Suprapubic skin (tissue), 4 donors: ENCODE results near the gene PCNX1. TPM values are rescaled to one million over a fixed set of nuclear protein-coding genes. Genes with fewer than 3 reads are reported as not detected.
A peak's percentile ranks its signal among the peaks of the same experiment; 100 is the strongest.
"Not testable (repeated sequence)": the region's sequence is repeated elsewhere in the genome, so short reads cannot be mapped to it uniquely, and the experiment has no call there.

Experiments
- DNase-seq, 2 donors: peaks; one replicate each; pipeline ENCODE4 v3.0.0-alpha.2; 2019; ENCODE audit warnings: low spot score in 2 of 2
- H3K27ac ChIP-seq: fragments of 200-600 bp; sonication (generic); one replicate; pipeline ENCODE4 v1.5.1; 2019
- H3K27me3 ChIP-seq: fragments of 200-600 bp; sonication (generic); one replicate; pipeline ENCODE4 v1.5.1; 2019
- H3K36me3 ChIP-seq: fragments of 200-600 bp; sonication (generic); one replicate; pipeline ENCODE4 v1.5.1; 2019
- H3K4me1 ChIP-seq: fragments of 200-600 bp; sonication (generic); one replicate; pipeline ENCODE4 v1.5.1; 2019
- H3K4me3 ChIP-seq: fragments of 200-600 bp; sonication (generic); one replicate; pipeline ENCODE4 v1.5.1; 2019; ENCODE audit warnings: mild to moderate bottlenecking
- H3K9me3 ChIP-seq: fragments of 200-600 bp; sonication (generic); one replicate; pipeline ENCODE4 v1.5.1; 2019
- CTCF ChIP-seq, 2 donors: fragments of 200-600 bp in 1 of 2; fragments of 450-650 bp in 1 of 2; sonication (generic) in 1 of 2; IDR thresholded peaks; one replicate each; pipeline ENCODE4 v1.5.1; 2016 to 2019; ENCODE audit warnings: antibody characterized with exemption in 2 of 2, mild to moderate bottlenecking in 1 of 2, moderate library complexity in 1 of 2
- EP300 ChIP-seq: sonication (generic); formaldehyde crosslinking; IDR thresholded peaks from one replicate; pipeline ENCODE4 v1.6.1; 2017; ENCODE audit warnings: antibody characterized with exemption
- POLR2A ChIP-seq, 2 donors: fragments of 450-650 bp; IDR thresholded peaks; one replicate each; pipeline ENCODE4 v1.6.1; 2017; ENCODE audit warnings: antibody characterized with exemption in 2 of 2, mild to moderate bottlenecking in 2 of 2, moderate library complexity in 2 of 2
- POLR2AphosphoS5 ChIP-seq, 3 donors: sonication (generic); formaldehyde crosslinking; IDR thresholded peaks; one replicate each; pipeline ENCODE4 v1.6.1; 2017; ENCODE audit warnings: antibody characterized with exemption in 3 of 3
- WGBS: methylation state at CpG from one replicate; pipeline ENCODE4 v1.1.5; 2018; 5-methylcytosine and 5-hydroxymethylcytosine counted together
- total RNA-seq, 4 donors: library from RNA; depleted of rRNA; stranded (reverse); fragments of >200 nt; gene quantifications; one replicate each; pipeline ENCODE4 v1.1.0, GENCODE V29; 2016

PCNX1 gene
- total RNA-seq, 4 donors from 2014 or later: 22.0 to 95.4 (median 29.7) TPM

GRCh38 chr14:71143381-71144290 is 236.4 kb downstream of the PCNX1 start:
- no peak overlapping the region for H3K27ac ChIP-seq

GRCh38 chr14:71147335-71147734 is 240.1 kb downstream of the PCNX1 start:
- not testable (repeated sequence) for H3K4me1 ChIP-seq, H3K27ac ChIP-seq, DNase-seq, H3K27me3 ChIP-seq, H3K4me3 ChIP-seq, H3K36me3 ChIP-seq
- peaks cover 23% of the 10 kb centered on the region for H3K9me3 ChIP-seq
- WGBS: 88% methylated on average over 7 of the region's 7 CpGs

More at GRCh38 chr14:71143381-71144290, 236.4 kb downstream of the PCNX1 start:
- TF ChIP-seq EP300 (no peak), POLR2AphosphoS5 (IDR thresholded peaks at IDR 0.05) (no peak), CTCF (IDR thresholded peaks at IDR 0.05) (no peak), POLR2A (IDR thresholded peaks at IDR 0.05) (no peak)
- DNase-seq: no peak
- Histone ChIP-seq H3K36me3 (no peaks in the 10 kb centered on the region), H3K4me1 (peaks cover 21% of the 10 kb centered on the region), H3K4me3 (no peak overlapping the region), H3K9me3 (no peaks in the 10 kb centered on the region), H3K27me3 (no peaks in the 10 kb centered on the region)
- WGBS: 61% methylated on average over 9 of the region's 9 CpGs

- Histone ChIP-seq H3K4me3 (no peak overlapping the region), H3K4me1 (peaks cover 2% of the 10 kb centered on the region), H3K36me3 (no peaks in the 10 kb centered on the region), H3K27me3 (no peaks in the 10 kb centered on the region), H3K9me3 (peaks cover 23% of the 10 kb centered on the region), H3K27ac (no peak overlapping the region)
- WGBS: no CpG with 5 or more reads among the region's 3 CpGs
- peak in 1 of 2 donors; percentile 44 for DNase-seq
- TF ChIP-seq CTCF (IDR thresholded peaks at IDR 0.05): no peak
- TF ChIP-seq POLR2A (IDR thresholded peaks at IDR 0.05): no peak
- no peak for TF ChIP-seq EP300
- no peak for TF ChIP-seq POLR2AphosphoS5 (IDR thresholded peaks at IDR 0.05)
Observed at GRCh38 chr14:71148627-71149026, 241.4 kb downstream of the PCNX1 start.

- no peak for TF ChIP-seq POLR2AphosphoS5 (IDR thresholded peaks at IDR 0.05)
- no peak for TF ChIP-seq POLR2A (IDR thresholded peaks at IDR 0.05)
- no peak for TF ChIP-seq EP300
- TF ChIP-seq CTCF (IDR thresholded peaks at IDR 0.05): no peak
- Histone ChIP-seq H3K36me3 (no peaks in the 10 kb centered on the region), H3K9me3 (peaks cover 23% of the 10 kb centered on the region), H3K4me3 (no peak overlapping the region), H3K4me1 (no peaks in the 10 kb centered on the region), H3K27ac (no peak overlapping the region), H3K27me3 (no peaks in the 10 kb centered on the region)
- WGBS: 86% methylated on average over 5 of the region's 5 CpGs
- peak in 1 of 2 donors; percentile 26 for DNase-seq
Observed at GRCh38 chr14:71150737-71151136, 243.5 kb downstream of the PCNX1 start.

GRCh38 chr14:71155743-71156142 is 248.5 kb downstream of the PCNX1 start:
- no peaks in the 10 kb centered on the region for H3K4me1 ChIP-seq
- WGBS: 90% methylated on average over 5 of the region's 5 CpGs
- no peaks in the 10 kb centered on the region for H3K27me3 ChIP-seq
- DNase-seq: no peak
- H3K9me3 ChIP-seq: peaks cover 9% of the 10 kb centered on the region
- no peak overlapping the region for H3K4me3 ChIP-seq
- TF ChIP-seq CTCF (IDR thresholded peaks at IDR 0.05) (no peak), POLR2A (IDR thresholded peaks at IDR 0.05) (no peak), POLR2AphosphoS5 (IDR thresholded peaks at IDR 0.05) (no peak), EP300 (no peak)
- no peak overlapping the region for H3K27ac ChIP-seq
- H3K36me3 ChIP-seq: no peaks in the 10 kb centered on the region
